Stimulated activated CD4-positive, alpha-beta T cell treated with anti-CD3 and anti-CD28 coated beads, Interleukin-12 subunit alpha, Interleukin-12 subunit beta, amount 100 ng/mL, for 24 hours (primary cell): ENCODE results near the gene SLC10A7.

Source experiments
- DNase-seq, 2 experiments: peaks; one replicate each; pipeline ENCODE4 v3.0.0-alpha.2; 2020; ENCODE audit warnings: low read depth in 2 of 2

Gene SLC10A7

GRCh38 chr4:146311238-146311970 is 210.3 kb downstream of the SLC10A7 start:
- DNase-seq = no peak

GRCh38 chr4:146310319-146311021 is 211.3 kb downstream of the SLC10A7 start:
- DNase-seq = no peak

GRCh38 chr4:146308951-146309350 is 212.8 kb downstream of the SLC10A7 start:
- no peak for DNase-seq

- DNase-seq = no peak
Observed at GRCh38 chr4:146302822-146303221, 218.9 kb downstream of the SLC10A7 start.

GRCh38 chr4:146299607-146300006 is 222.1 kb downstream of the SLC10A7 start:
- DNase-seq = no peak

- DNase-seq = no peak
Observed at GRCh38 chr4:146294776-146295175, 227.0 kb downstream of the SLC10A7 start.

GRCh38 chr4:146292508-146292907 is 229.2 kb downstream of the SLC10A7 start:
- DNase-seq = no peak

GRCh38 chr4:146291313-146291712 is 230.4 kb downstream of the SLC10A7 start:
- DNase-seq = no peak

- DNase-seq = no peak
Observed at GRCh38 chr4:146288193-146288592, 233.5 kb downstream of the SLC10A7 start.

- DNase-seq = no peak
Observed at GRCh38 chr4:146285037-146285436, 236.7 kb downstream of the SLC10A7 start.

GRCh38 chr4:146283758-146284651 is 237.7 kb downstream of the SLC10A7 start:
- no peak for DNase-seq

- DNase-seq = no peak
Observed at GRCh38 chr4:146282657-146283056, 239.1 kb downstream of the SLC10A7 start.

- DNase-seq = no peak
Observed at GRCh38 chr4:146278986-146279385, 242.8 kb downstream of the SLC10A7 start.

GRCh38 chr4:146275370-146275769 is 246.4 kb downstream of the SLC10A7 start:
- no peak for DNase-seq

- no peak for DNase-seq
Observed at GRCh38 chr4:146274774-146275173, 247.0 kb downstream of the SLC10A7 start.

- no peak for DNase-seq
Observed at GRCh38 chr4:146273204-146273901, 248.4 kb downstream of the SLC10A7 start.

GRCh38 chr4:146271466-146271865 is 250.3 kb downstream of the SLC10A7 start:
- no peak for DNase-seq

GRCh38 chr4:146269228-146269653 is 252.5 kb downstream of the SLC10A7 start:
- DNase-seq = no peak

- DNase-seq = no peak
Observed at GRCh38 chr4:146267826-146268225, 253.9 kb downstream of the SLC10A7 start.

- no peak for DNase-seq
Observed at GRCh38 chr4:146265950-146266490, 255.7 kb downstream of the SLC10A7 start.

- DNase-seq = no peak
Observed at GRCh38 chr4:146263793-146264192, 257.9 kb downstream of the SLC10A7 start.
